HG03108 (cell line): ENCODE measurements around the gene ZBTB16.

ENCODE experiments used
- ATAC-seq: cut with Tn5 transposase; IDR thresholded peaks from one replicate; pipeline ENCODE4 v1.9.1; 2021; ENCODE audit warnings: moderate library complexity; ENCODE audit not compliant: unreplicated experiment

Gene ZBTB16

DNA sequence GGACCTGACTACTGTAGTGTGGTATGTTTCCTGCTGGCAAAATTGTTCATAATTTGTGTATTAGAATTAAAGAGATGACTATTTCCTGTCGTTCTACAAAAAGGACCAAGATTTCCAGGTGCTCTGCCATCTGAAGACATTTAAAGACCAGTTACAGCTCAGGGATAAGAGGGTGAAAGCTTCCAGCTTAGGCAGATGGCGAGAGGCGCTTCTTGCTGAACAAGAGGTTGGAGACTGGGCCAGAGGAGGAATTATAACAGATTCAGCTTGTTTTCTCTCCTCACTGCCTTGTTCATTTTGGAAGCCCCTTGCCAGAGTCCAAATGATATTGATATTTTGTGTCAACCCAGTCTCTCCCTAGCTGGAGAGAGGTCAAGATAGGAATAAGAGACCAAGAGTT, 213.6 kb downstream of the ZBTB16 start:
- ATAC-seq = no peak

DNA sequence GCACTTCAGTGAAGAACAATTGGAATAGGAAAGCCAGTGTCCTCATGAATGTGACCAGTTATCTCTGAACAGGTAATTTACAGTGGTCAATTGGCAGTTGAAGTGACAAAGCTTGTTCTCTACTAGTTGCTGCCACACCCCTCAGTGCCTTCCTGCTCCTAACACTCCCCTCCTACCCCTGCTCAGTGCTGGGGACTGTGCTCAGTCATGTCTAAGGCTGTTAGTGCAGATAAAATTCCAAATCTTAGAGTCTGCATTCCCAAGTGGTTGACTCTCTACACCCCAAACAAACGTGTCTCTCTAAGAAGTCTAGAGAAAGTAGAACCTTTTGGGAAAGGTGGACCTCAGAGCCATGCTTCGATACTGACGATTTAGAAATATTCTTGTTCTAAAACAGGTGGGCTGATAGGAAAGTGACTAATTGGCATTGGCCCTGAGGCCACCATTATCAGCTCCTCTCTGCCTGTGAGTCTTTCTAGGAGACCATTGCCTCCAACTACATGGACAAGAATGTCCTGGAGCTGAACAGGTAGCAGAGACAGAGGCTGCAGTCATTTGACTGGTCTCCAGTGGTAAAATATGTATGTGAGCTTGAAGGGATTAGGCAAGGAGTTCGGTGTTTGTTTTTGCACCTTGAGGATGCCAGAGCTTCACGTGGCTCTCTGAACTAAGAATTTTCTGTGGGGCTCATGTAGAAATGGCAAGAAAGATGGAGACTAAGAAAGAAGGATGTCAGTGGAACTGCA, 214.6 kb downstream of the ZBTB16 start:
- no peak for ATAC-seq

DNA sequence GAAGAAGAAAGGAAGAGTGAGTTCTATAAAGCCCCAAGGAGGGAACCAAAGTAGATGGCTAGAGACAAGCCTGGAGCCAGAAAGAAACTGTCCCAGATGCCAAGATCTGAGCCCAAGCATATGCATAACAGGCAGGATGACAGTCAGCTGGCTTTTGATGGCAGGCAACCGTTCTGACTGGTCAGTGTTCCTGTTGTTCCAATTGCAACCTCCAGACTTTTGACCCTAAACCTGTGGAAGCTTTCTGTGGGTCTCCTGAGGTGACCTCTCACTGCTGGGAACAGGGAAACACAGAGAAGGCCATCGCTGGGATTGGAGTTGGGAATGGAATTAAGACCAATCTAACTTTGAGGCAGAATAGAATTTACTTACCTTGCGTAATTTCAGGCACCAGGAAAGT, 215.1 kb downstream of the ZBTB16 start:
- ATAC-seq = no peak

DNA sequence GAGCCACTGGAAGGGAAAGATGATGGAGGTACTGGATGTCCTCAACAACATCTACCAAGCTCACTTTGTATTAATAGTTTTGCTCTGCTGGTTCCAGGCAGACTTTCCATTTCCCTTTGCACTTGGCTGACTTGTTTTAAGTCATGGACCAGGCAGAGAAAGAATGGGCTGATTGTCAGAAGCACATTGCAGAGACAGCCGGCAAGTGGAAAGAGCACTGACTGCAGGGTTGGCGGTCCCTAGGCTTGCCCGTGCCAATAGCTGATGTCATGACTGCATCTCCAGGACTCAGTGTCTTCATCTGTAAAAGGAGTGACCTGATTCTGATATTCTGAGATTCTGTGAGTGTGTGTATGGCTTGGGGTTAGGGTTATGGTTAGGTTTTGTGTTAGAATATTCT, 215.8 kb downstream of the ZBTB16 start:
- ATAC-seq = no peak

DNA sequence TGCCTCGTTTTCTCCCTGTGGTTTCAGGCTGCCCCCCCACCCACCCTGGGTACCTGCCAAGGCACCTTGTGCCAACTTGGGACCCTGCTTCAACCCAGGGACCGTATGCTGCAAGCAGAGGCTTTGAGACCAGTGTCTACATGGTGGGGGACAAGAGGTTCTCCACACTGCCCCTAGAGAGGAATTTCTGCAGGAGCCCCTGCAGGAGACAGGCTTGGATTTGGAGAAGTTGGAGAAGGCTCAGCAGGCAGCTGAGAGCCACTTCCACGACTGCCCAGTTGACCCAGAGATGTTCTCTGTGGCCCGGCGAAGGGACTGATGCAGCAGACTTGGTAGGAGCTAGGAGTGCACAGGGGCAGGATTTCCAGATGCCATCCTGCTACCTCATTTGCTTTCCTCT, 216.6 kb downstream of the ZBTB16 start:
- no peak for ATAC-seq

DNA sequence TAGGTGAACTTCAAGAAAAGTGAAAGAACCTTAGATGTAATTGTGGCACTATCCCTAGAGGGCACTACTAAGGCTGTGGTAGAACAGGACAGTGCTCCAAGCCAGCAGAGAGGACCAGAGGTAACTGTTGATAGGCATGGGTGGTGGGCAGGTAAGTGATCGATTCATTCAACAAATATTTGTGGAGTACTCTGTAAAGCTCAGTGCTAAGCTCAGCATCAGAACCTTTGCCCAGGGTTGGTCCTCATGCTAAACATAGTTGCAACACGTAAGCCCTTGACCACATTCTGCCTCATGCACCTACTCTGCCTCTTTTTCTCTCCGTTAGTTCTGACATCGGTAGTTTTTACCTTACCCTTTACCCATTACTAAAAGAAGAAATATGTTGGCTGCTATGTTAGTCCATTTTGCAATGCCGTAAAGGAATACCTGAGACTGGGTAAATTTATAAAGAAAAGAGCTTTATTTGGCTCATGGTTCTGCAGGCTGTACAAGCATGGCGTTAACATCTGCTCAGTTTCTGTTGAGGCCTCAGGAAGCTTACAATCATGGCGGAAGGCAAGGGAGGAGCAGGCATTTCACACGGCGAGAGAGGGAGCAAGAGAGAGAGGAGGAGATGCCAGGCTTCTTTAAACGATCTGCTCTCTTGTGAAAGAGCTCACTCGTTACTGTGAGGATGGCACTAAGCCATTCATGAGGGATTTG, 218.3 kb downstream of the ZBTB16 start:
- no peak for ATAC-seq

DNA sequence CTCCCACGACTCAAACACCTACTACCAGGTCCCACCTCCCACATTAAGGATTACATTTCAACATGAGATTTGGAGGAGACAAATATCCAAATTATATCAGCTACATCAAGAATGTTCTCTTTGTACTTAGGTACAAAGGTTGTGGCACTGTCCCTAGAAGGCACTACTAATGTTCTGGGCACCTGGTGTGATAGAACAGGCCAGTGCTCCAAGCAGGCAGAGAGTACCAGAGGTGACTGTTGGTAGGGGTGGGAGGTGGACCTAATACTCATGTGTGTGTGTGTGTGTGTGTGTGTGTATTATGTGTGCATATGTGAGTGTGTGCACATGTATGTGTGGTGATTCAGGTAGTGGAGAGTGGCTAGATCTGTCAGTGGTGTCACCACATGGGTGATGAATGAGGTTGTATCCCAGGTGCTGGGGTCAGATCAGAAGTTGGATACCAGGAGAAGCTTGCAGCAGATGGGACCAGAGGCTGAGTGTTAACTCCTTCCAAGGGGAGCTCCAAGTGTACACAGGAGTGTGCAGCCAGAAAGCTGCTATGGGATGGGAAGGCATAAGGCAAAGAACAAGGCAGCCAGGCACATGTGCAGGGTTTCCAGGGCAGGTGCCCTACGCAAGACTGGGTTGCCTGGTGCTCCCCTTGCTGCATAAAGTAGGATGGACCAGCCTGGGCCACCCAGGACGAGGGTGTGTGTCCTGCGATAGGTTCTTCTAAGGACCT, 219.0 kb downstream of the ZBTB16 start:
- ATAC-seq = no peak

DNA sequence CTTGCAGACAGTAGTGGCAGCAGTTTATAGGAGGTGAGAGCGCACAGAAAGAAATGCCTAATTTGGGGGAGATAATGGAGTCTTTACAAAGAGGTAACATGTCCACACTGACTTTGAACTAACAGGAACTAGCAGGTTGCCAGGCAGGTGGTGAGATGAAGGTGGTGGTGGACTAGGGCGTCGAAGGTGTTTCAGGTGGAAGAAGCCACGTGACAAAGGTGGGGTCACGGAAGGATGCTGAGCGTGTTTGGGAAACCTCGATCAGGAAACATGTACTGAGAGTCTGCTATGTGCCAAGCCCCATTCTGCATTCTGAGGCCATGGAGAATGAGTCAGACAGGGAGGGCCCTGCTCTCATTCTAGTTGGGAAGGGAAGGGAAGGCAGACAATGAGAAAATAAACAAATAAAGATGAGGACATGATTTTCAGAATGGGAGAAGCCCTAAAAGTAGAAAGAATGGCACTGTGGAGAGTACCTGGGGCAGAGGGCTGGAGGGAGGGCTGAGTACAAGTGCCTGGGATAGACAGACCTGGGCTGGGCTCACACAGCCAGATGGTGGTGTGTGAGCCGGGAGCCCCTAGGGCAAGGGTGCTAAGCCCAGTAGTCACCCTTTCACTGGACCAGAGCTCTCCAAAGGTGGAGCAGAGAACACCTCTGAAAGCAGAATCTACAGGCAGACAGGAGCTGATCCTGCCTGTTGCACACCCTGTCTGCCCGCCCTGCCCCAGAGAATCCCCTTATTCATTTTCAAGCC, 220.5 kb downstream of the ZBTB16 start:
- no peak for ATAC-seq

DNA sequence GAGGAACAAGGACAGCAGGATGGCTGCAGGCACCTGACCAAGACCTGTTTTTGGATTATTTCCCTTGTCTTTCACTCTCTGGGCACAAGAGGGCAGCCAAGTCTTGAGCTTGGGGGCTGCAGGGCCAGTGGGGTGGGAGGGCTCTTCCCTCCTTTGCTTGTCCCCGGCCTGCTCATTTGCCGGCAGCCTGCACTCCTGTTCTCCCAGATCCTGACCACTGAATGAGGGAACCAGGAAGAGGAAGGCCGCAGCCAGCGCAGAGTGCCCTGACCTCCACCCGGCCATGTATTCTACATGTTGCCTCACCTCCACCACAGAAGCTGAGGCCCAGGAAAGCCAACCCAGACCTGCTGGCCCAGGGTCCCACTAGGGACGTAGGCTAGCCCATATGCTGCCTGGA, 221.2 kb downstream of the ZBTB16 start:
- no peak for ATAC-seq

DNA sequence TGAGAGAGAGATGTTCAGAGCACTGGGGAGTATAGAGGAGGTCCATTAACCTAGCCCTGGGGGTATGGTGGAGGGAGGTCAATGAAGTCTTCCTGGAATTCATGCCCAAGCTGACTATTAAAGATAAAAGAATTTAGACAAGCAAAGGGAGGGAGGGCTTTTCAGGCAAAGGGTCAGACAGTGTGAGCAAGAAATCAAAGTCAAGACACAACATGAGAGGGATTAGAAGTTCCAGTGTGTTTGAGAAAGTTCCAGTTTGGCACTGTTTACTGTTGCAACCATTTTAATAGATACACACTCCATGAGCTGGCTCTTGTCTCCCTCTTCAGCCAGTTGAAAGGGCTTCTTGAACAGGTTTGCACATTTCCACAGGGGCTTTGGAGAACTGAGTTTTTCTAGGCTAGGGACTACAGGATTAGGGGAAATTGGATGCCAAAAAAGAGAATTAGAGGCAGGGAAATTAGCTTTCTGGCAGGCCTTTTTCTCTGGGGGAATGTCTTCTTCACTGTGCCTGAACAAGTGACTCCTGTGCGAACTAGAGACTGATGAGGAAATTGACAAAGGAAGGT, 222.0 kb downstream of the ZBTB16 start:
- no peak for ATAC-seq

DNA sequence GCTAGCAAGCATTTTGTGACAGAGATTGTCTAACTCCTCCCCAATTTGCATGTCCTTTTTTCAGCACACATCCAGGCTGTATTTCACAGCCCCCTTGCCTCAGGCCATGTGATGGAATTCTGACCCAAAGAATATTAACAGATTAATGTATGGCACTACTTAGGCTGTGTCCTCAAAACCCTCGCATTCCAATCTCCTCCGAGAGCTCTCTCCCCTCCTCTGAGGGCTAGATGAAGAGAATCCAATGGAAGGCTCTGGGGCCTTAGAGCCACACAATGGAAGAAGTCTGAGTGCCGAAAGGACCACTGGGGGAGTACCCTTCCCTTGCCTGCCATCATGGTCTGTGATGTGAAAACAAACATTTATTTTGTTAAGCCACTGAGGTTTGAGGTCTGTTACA, 223.0 kb downstream of the ZBTB16 start:
- no peak for ATAC-seq

DNA sequence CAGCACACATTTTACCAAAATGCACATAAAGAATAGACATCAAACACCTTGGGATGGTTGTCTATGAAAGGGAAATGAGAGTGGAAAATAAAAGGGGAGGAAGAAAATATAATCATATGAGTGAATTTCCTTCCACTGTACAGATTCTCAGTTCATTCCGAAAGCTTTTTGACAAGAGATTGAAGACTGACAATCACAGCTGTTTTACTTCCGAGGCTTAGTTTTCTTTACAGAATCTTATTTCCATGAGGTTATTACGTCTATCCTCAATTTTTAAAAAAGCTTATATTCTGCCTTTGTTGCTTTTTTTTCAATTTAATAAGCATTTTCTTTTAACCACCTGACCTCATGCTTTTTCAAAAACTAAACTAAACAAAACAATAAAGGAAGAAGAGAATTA, 223.9 kb downstream of the ZBTB16 start:
- no peak for ATAC-seq

DNA sequence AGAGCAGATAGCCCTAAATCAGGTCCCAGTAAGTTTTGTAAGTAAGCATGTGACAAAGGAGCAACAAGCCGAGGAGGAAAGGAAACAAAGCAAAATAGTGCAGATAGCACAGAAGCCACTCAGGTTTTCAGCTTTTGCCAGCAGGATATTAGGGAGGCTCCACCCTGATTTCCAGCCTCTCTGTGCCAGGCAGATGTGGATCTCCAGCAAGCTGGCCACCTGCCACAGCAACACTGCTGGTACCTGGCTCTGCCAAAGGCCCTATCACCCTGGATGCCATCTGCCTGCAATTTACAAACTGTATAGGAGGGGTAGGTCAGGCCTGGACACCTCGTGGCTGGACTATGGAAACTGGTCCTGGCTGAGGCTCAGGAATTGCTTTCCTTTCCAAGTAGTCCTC, 224.5 kb downstream of the ZBTB16 start:
- ATAC-seq = no peak

DNA sequence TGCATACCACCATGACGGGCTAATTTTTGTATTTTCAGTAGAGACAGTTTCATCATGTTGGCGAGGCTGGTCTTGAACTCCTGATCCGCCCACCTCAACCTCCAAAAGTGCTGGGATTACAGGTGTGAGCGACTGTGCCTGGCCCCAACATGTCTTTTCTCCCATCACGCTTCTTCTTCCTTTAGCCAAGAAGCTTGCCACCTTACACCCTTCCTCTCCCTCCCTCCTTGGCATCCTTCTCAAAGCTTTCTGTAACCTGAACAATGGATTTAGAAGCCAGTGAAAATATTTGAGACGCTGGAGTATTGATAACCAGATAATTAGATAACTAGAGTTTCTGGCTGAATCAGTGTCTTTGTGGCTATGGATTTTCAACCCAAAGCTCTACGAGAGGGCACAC, 225.4 kb downstream of the ZBTB16 start:
- no peak for ATAC-seq

DNA sequence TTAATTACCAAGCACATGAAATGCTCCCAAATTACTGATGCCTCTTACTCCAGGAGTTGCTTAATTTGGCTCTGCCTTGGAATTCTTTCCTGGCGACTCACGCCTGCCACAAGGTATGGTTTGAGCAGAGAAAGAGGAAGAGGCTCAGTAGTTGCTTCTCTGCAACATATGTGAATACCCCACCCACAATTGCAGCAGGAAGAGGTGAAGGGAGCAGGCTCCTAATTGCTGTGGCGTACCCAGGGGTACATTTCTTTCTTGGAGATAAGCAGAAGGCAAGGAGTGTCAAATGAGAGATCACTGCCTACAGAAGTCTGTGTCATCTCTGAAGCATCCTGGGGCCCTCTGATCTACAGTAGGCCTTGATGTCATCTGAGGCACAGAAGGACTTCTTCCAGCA, 226.1 kb downstream of the ZBTB16 start:
- ATAC-seq = no peak

DNA sequence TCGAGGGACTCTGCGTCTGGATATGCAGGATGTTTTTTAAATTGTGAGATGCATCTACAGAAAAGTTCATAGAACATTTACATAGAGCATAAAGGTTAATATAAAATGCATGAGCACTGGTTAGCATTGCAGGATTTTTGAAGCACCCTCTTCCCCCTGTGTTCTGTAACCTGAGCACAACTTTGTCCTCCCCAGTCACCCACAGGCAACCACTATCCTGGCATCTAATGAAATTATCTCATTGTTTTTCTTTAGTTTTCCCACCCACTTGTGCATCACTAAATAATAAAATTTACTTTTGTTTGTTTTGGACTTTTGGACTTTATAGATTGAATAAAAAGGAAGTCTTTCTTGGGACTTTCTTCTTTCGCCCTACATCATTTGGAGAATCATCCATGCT, 226.7 kb downstream of the ZBTB16 start:
- ATAC-seq = no peak

DNA sequence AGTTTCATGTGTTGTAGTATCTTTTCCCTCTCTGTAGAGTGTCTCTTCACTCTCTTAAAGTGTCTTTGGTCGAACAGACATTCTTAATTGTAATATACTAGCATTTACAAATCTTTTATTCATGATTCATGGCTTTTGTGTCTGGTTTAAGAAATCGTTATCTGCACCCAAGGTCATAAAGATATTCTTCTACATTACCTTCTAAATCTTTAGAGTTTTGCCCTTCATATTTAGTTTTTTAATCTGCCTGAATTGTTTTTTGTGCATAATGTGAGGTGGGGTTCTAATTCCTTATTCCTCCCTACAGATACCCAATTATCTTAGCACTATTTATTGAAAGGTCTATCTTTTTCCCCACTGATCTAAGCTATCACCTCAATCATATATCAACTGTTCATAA, 227.6 kb downstream of the ZBTB16 start:
- no peak for ATAC-seq

DNA sequence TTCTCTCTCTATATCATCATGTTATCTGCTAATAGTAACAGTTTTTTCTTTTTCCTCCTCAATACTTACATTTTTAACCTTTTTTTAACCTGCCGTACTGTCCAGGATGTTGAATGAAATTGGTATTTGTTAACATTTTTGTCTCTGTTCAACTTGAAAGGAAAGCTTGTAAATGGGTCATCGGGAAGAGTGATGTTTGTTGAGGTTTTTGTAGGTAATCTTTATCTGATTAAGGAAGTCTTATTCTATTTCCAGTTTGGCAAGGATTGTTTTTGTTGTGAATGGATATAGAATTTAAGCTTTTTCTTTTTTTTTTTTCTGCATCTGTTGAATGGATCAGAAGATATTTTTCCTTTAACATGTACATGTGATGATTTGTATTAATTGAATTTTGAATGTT, 228.6 kb downstream of the ZBTB16 start:
- ATAC-seq = no peak

DNA sequence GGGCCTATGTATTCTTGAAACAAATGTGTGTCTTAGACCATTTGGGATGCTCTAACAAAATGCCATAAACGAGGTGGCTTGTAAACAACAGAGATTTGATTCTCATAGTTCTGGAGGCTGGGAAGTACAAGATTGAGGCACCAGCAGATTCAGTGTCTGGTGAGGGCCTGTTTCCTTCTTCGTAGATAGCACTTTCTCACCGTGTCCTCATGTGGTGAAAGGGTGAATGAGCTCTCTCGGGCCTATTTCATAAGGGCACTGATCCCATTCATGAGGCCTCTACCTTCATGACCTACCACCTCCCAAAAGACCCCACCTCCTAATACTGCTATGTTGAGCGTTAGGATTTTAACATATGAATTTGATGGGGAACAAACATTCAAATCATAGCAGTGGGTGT, 230.3 kb downstream of the ZBTB16 start:
- ATAC-seq = no peak

DNA sequence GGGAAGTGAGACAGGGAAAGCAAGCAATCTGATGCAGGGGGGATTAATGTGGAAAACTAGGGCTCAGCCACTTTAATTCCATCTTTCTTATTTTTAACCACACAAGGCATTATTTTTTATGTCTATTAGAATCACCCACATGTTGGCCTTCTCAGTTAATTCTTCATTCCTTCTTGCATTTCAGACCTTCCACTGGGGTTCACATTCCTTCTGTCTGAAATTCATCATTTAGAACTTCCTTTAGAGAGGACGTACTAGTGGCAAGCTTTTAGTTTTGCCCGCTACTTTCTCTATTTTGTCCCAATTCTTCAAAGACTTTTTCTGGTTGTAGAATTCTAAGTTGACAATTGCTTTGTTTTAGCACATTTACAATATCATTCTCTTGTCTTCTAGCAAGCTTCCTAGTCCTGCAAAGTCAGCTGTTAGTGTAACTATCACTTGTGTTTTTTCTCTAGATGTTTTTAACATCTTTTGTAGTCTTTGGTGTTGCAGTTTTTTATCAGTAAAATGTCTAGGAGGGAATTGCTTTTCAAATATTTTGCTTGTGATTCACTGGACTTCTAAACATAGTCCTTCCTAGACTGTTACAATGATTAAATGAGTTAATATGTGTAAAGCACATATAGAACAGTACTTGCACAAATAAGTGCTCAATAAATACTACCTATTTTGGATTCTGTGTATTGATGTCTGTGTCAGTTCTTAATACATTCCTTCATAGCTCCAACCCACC, 231.2 kb downstream of the ZBTB16 start:
- no peak for ATAC-seq
